ENCODE measurements around the gene DRAXIN. TPM values are rescaled to one million over a fixed set of nuclear protein-coding genes. Genes with fewer than 3 reads are reported as not detected.

Gene DRAXIN
- total and polyA plus RNA-seq, 11 donors = 0.03 to 0.29 (median 0.10) TPM; not detected in 4

- Histone ChIP-seq H3K36me3 (no peaks in the 10 kb centered on the region), H3K27ac (no peak overlapping the region), H3K9me3 (no peaks in the 10 kb centered on the region), H3K4me1 (peaks cover 0 to 13% (median 9%) of the 10 kb centered on the region in 12 donors), H3K27me3 (peaks cover 0 to 19% (median 0%) of the 10 kb centered on the region in 9 donors), H3K4me3 (no peak overlapping the region)
- TF ChIP-seq CTCF (IDR thresholded peaks at IDR 0.05) (no peak), POLR2A (IDR thresholded peaks at IDR 0.05) (no peak)
- WGBS, 4 donors = 80 to 95% (median 92%) methylated on average over 4 to 5 of the region's 5 CpGs
- DNase-seq = no peak
- intact Hi-C loops (cut with DNase I) = no loop called here
- ATAC-seq = no peak
These were observed 20.0 kb downstream of the DRAXIN start for GRCh38 chr1:11711490-11711889.

GRCh38 chr1:11712285-11712684 is 20.8 kb downstream of the DRAXIN start:
- no peaks in the 10 kb centered on the region for H3K9me3 ChIP-seq
- 88 to 93% (median 90%) methylated on average over 8 of the region's 8 CpGs for WGBS, 4 donors
- intact Hi-C loops (cut with DNase I) = no loop called here
- H3K4me3 ChIP-seq = no peak overlapping the region
- H3K27ac ChIP-seq = no peak overlapping the region
- TF ChIP-seq POLR2A (IDR thresholded peaks at IDR 0.05) (no peak), CTCF (IDR thresholded peaks at IDR 0.05) (no peak)
- H3K4me1 ChIP-seq = peaks cover 0 to 12% (median 9%) of the 10 kb centered on the region in 12 donors
- DNase-seq (no peak), ATAC-seq (no peak)
- peaks cover 0 to 26% (median 0%) of the 10 kb centered on the region in 9 donors for H3K27me3 ChIP-seq
- no peaks in the 10 kb centered on the region for H3K36me3 ChIP-seq

GRCh38 chr1:11713095-11713494 is 21.6 kb downstream of the DRAXIN start:
- peaks cover 0 to 23% (median 0%) of the 10 kb centered on the region in 9 donors for H3K27me3 ChIP-seq

More at GRCh38 chr1:11713095-11713494, 21.6 kb downstream of the DRAXIN start:
- Histone ChIP-seq H3K36me3 (no peaks in the 10 kb centered on the region), H3K9me3 (no peaks in the 10 kb centered on the region), H3K4me1 (peaks cover 0 to 4% (median 2%) of the 10 kb centered on the region in 12 donors), H3K27ac (no peak overlapping the region), H3K4me3 (no peak overlapping the region)
- intact Hi-C loops (cut with DNase I) = no loop called here
- no peak for ATAC-seq
- TF ChIP-seq POLR2A (IDR thresholded peaks at IDR 0.05) (no peak), CTCF (IDR thresholded peaks at IDR 0.05) (no peak)
- DNase-seq = no peak
- WGBS, 4 donors = 80 to 84% (median 83%) methylated on average over 11 of the region's 11 CpGs

Measured in heart left ventricle (tissue), 16 donors.